Measurements from ENCODE around the gene CENPO. TPM values are rescaled to one million over a fixed set of nuclear protein-coding genes. Genes with fewer than 3 reads are reported as not detected.

The CENPO gene
- total and polyA plus RNA-seq, 2 of the 4 experiments (the other 2 are of a cell fraction): 20.1 to 27.2 TPM

DNA sequence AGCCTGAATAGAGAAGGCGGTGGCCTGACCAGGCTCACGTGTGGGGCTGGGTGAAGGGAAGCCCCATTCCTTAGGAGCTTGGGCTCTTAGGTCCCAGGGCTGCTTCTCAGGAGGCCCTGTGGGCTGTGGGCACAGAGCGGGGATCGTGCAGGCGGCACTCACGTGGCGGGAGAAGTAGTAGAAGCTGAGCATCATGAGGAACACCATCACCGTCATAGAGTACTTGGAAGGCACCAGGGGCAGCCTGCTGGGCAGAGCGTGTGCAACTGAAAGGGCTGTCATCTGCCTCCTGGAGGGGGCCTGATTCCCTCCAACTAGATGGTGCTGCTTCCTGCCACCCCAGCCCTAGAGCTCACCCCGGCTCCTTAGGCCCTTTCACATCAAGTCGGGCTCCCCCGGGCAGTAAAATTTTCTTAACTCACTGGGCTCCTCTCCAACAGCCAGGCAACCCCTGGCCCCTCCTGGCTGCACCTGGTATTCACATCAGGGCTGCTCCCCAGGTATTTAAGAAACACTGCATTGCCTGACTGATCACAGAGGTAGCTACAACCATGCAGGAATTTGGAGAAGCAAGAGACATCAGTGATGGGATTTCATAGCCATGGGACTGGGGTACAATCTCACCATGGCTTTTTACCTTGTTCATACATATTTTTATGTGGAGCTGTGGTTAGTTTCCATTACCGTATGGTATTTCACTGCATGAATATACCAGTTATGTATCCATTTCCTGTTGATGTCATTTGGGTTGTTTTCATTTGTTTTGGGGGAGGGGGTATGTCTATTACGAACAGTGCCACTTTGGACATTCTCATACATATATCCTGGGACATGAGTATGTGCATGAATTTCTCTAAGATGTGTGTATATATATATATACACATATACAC, 32.9 kb downstream of the CENPO start:
- 0 out of 2 replicates have a peak overlapping the region, but pooled peaks have one; percentile 22 for H3K4ac ChIP-seq (ENCODE audit: low read depth, low read length)
- intact Hi-C loops (cut with micrococcal nuclease) (loop anchor here (1.0 to 5.0 kb wide), 3 partner anchors 34 to 334 kb away; partner anchors contain the start of genes DNAJC27 and NCOA1), in situ Hi-C loops (cut with MboI; ENCODE audit: low sequenced_read_pairs) (loop anchor here (5.0 kb wide), 2 partner anchors 214 to 419 kb away; no protein-coding TSS in a partner anchor), dilution Hi-C loops (cut with HindIII; ENCODE audit: low sequenced_read_pairs, unreplicated experiment) (no loop called here)
- POLR2A ChIA-PET (ENCODE audit: unreplicated experiment): no interaction called here
- no peak overlapping the region for H2BK15ac ChIP-seq (ENCODE audit: low read depth, low read length)
- H4K20me1 ChIP-seq (ENCODE audit: insufficient read depth, low read length): 0 out of 2 replicates have a peak, but pooled peaks cover 4% of the 10 kb centered on the region
- H3K9ac ChIP-seq (ENCODE audit: low read depth, low read length): no peak overlapping the region
- H3K79me1 ChIP-seq (ENCODE audit: low read depth in 1 of 2, low read length in 2 of 2): peaks cover 0 to 21% of the 10 kb centered on the region in 2 experiments; a peak in 1 of 4 replicates
- BruUV-seq (replicated peaks): no TSS peak
- WGBS, 2 experiments (ENCODE audit: extremely low coverage in 2 of 2, insufficient read length in 1 of 2): 92% methylated on average over 2 of the region's 14 CpGs; no CpG with 5 or more reads in 1 of the 2 experiments
- no peak overlapping the region for H2BK5ac ChIP-seq (ENCODE audit: low read depth, low read length, poor library complexity, severe bottlenecking)
- DNase-seq (no peak), ATAC-seq (ENCODE audit: low read depth) (no peak)
- H2BK20ac ChIP-seq (ENCODE audit: low read depth, low read length): no peak overlapping the region
- no peak overlapping the region for H4K5ac ChIP-seq (ENCODE audit: low read depth, low read length)
- H2AFZ ChIP-seq (replicated peaks; ENCODE audit: low read length, poor library complexity): peak overlapping the region; percentile 40
- TF ChIP-seq, protein P1, sequence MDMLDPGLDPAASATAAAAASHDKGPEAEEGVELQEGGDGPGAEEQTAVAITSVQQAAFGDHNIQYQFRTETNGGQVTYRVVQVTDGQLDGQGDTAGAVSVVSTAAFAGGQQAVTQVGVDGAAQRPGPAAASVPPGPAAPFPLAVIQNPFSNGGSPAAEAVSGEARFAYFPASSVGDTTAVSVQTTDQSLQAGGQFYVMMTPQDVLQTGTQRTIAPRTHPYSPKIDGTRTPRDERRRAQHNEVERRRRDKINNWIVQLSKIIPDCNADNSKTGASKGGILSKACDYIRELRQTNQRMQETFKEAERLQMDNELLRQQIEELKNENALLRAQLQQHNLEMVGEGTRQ (IDR thresholded peaks at IDR 0.05; ENCODE audit: low read depth, low read length): no peak
- TF ChIP-seq POLR2A (IDR thresholded peaks at IDR 0.05; ENCODE audit: low read depth, low read length) (no peak), CEBPB (IDR thresholded peaks at IDR 0.05; ENCODE audit: low read depth, low read length) (no peak), NFE2L2 (IDR thresholded peaks at IDR 0.05; ENCODE audit: low read depth, low read length) (no peak), FOS (IDR thresholded peaks at IDR 0.05; ENCODE audit: low read depth, low read length) (no peak), MXI1 (IDR thresholded peaks at IDR 0.05; ENCODE audit: borderline replicate concordance, low read depth, low read length) (no peak), BHLHE40 (IDR thresholded peaks at IDR 0.05; ENCODE audit: low read depth, low read length) (no peak), MAZ (IDR thresholded peaks at IDR 0.05; ENCODE audit: borderline replicate concordance, low read depth, low read length) (no peak), RFX5 (IDR thresholded peaks at IDR 0.05; ENCODE audit: low read depth, low read length) (no peak), RCOR1 (IDR thresholded peaks at IDR 0.05; ENCODE audit: insufficient replicate concordance, low read length) (no peak), MAFK (IDR thresholded peaks at IDR 0.05; ENCODE audit: low read depth, low read length) (no peak), RAD21 (IDR thresholded peaks at IDR 0.05; ENCODE audit: low read length) (no peak), SMC3 (IDR thresholded peaks at IDR 0.05; ENCODE audit: low read depth, low read length) (no peak)
- TF ChIP-seq, protein P2, sequence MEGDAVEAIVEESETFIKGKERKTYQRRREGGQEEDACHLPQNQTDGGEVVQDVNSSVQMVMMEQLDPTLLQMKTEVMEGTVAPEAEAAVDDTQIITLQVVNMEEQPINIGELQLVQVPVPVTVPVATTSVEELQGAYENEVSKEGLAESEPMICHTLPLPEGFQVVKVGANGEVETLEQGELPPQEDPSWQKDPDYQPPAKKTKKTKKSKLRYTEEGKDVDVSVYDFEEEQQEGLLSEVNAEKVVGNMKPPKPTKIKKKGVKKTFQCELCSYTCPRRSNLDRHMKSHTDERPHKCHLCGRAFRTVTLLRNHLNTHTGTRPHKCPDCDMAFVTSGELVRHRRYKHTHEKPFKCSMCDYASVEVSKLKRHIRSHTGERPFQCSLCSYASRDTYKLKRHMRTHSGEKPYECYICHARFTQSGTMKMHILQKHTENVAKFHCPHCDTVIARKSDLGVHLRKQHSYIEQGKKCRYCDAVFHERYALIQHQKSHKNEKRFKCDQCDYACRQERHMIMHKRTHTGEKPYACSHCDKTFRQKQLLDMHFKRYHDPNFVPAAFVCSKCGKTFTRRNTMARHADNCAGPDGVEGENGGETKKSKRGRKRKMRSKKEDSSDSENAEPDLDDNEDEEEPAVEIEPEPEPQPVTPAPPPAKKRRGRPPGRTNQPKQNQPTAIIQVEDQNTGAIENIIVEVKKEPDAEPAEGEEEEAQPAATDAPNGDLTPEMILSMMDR (conservative IDR thresholded peaks at IDR 0.05; ENCODE audit: low read depth, low read length): no peak
- H2AK5ac ChIP-seq (ENCODE audit: low read depth, low read length): no peak overlapping the region
- H4K91ac ChIP-seq (ENCODE audit: insufficient read depth, low read depth, low read length): no peak overlapping the region
- H3K56ac ChIP-seq (ENCODE audit: extremely low read depth, insufficient read depth, low read length): no peak overlapping the region
- H2AK9ac ChIP-seq (replicated peaks; ENCODE audit: low read depth, low read length, poor library complexity): no peak overlapping the region
- no peaks in the 10 kb centered on the region for H3K27me3 ChIP-seq (ENCODE audit: control insufficient read depth, insufficient read depth, low read length)
- no peak overlapping the region for H4K8ac ChIP-seq (ENCODE audit: low read depth in 2 of 2, low read length in 2 of 2)
- no peak overlapping the region for H3K18ac ChIP-seq (ENCODE audit: low read depth, low read length)
- H3K9me1 ChIP-seq (ENCODE audit: insufficient read depth, low read length): 0 out of 2 replicates have a peak, but pooled peaks cover 2% of the 10 kb centered on the region
- no peak overlapping the region for H3K23ac ChIP-seq (ENCODE audit: low read depth, low read length)
- H3K4me3 ChIP-seq (ENCODE audit: insufficient read depth, low read depth, low read length): no peak overlapping the region
- peaks cover 30% of the 10 kb centered on the region for H3K36me3 ChIP-seq (ENCODE audit: control insufficient read depth, insufficient read depth, low read length)
- no peaks in the 10 kb centered on the region for H3K4me1 ChIP-seq (ENCODE audit: control insufficient read depth, insufficient read depth, low read length)
- no peak overlapping the region for H3K27ac ChIP-seq (ENCODE audit: insufficient read depth, low read length)
- H2BK120ac ChIP-seq (ENCODE audit: low read depth, low read length): no peak overlapping the region
- H3K4me2 ChIP-seq (ENCODE audit: low read depth, low read length): no peak overlapping the region
- no peak overlapping the region for H3K14ac ChIP-seq (replicated peaks; ENCODE audit: low read depth, low read length)
- CTCF ChIA-PET: no interaction called here
- H3K9me3 ChIP-seq (ENCODE audit: control insufficient read depth, insufficient read depth, low read length): no peaks in the 10 kb centered on the region
